Fibroblast of lung (primary cell): ENCODE data around the gene SIK3. TPM values are rescaled to one million over a fixed set of nuclear protein-coding genes. Genes with fewer than 3 reads are reported as not detected.

Source experiments
- DNase-seq, 2 donors: peaks; one replicate each; pipeline versions ENCODE4 v3.0.0 to v3.0.0-alpha.2; 2010; ENCODE audit warnings: low read depth in 2 of 2
- H2AFZ ChIP-seq: 2 replicates; pipeline ENCODE4 v1.5.1; 2012; ENCODE audit warnings: low read length, control low read depth, inconsistent platforms
- H3K27ac ChIP-seq: 2 replicates; pipeline ENCODE4 v1.5.1; 2011; ENCODE audit warnings: low read length, control low read depth; ENCODE audit not compliant: insufficient read depth
- H3K27me3 ChIP-seq: 2 replicates; pipeline ENCODE4 v1.5.1; 2011; ENCODE audit warnings: mild to moderate bottlenecking, low read length; ENCODE audit not compliant: control insufficient read depth, insufficient read depth
- H3K36me3 ChIP-seq: 2 replicates; pipeline ENCODE4 v1.5.1; 2011; ENCODE audit warnings: low read length; ENCODE audit not compliant: control insufficient read depth, insufficient read depth
- H3K4me1 ChIP-seq: 2 replicates; pipeline ENCODE4 v1.5.1; 2011; ENCODE audit warnings: low read length; ENCODE audit not compliant: control insufficient read depth, insufficient read depth; ENCODE audit errors: extremely low read depth
- H3K4me2 ChIP-seq: 2 replicates; pipeline ENCODE4 v1.5.1; 2011; ENCODE audit warnings: low read length, control low read depth; ENCODE audit not compliant: insufficient read depth; ENCODE audit errors: extremely low read depth
- H3K4me3 ChIP-seq, 4 experiments: fragments of 200-600 bp in 1 of 4; sonication (generic) in 1 of 4; replicated peaks in 1 of 4; 2 replicates each; pipeline ENCODE4 v1.5.1; 2011 to 2016; ENCODE audit warnings: low read length in 4 of 4, low read depth in 3 of 4, mild to moderate bottlenecking in 3 of 4, control low read depth in 2 of 4, inconsistent platforms in 1 of 4, mixed read lengths in 1 of 4; ENCODE audit not compliant: insufficient read depth in 1 of 4; ENCODE audit errors: control extremely low read depth in 1 of 4
- H3K79me2 ChIP-seq: 2 replicates; pipeline ENCODE4 v1.5.1; 2012; ENCODE audit warnings: mild to moderate bottlenecking, low read length, inconsistent platforms; ENCODE audit not compliant: control insufficient read depth, insufficient read depth
- H3K9ac ChIP-seq: 2 replicates; pipeline ENCODE4 v1.5.1; 2011; ENCODE audit warnings: mild to moderate bottlenecking, low read length, control low read depth; ENCODE audit not compliant: insufficient read depth
- H3K9me3 ChIP-seq: 2 replicates; pipeline ENCODE4 v1.5.1; 2012; ENCODE audit warnings: low read depth, low read length; ENCODE audit not compliant: control insufficient read depth, insufficient read depth
- H4K20me1 ChIP-seq: 2 replicates; pipeline ENCODE4 v1.5.1; 2011; ENCODE audit warnings: low read length; ENCODE audit not compliant: control insufficient read depth, insufficient read depth; ENCODE audit errors: extremely low read depth
- CTCF ChIP-seq, 2 donors: IDR thresholded peaks in 1 of 2; conservative IDR thresholded peaks in 1 of 2; 1 replicate in 1 of 2; 2 replicates in 1 of 2; pipeline ENCODE4 v1.5.1; 2011 to 2012; ENCODE audit warnings: low read length in 2 of 2, control low read depth in 1 of 2, inconsistent platforms in 1 of 2, low read depth in 1 of 2, mild to moderate bottlenecking in 1 of 2
- EZH2 ChIP-seq: IDR thresholded peaks from 2 replicates; pipeline ENCODE4 v1.5.1; 2012; ENCODE audit warnings: low read length, control low read depth, mild to moderate bottlenecking; ENCODE audit errors: missing control alignments
- polyA plus RNA-seq, 2 donors: library from polyadenylated mRNA; depleted of rRNA in 1 of 2; stranded (reverse) in 1 of 2; unstranded in 1 of 2; fragments of >200 nt; gene quantifications; 2 replicates each; pipeline ENCODE4 v1.2.1, GENCODE V29; 2011 to 2012; ENCODE audit warnings: missing spikeins in 1 of 2
- total RNA-seq: library from RNA; depleted of rRNA; stranded (reverse); fragments of >200 nt; gene quantifications from 2 replicates; pipeline ENCODE4 v1.2.1, GENCODE V29; 2014

SIK3 gene
- total and polyA plus RNA-seq, 2 donors (not counting 1 experiment from before 2014, with no cell fraction given): 7.1 to 22.8 TPM

GRCh38 chr11:116843661-116844060 is 254.6 kb downstream of the SIK3 start:
- Histone ChIP-seq H3K4me2 (no peak overlapping the region), H2AFZ (no peak overlapping the region), H3K27me3 (no peaks in the 10 kb centered on the region), H3K9ac (no peak overlapping the region), H3K27ac (no peak overlapping the region), H3K36me3 (peaks cover 9% of the 10 kb centered on the region), H3K4me1 (no peaks in the 10 kb centered on the region), H3K79me2 (no peaks in the 10 kb centered on the region), H3K4me3 (no peak overlapping the region), H3K9me3 (no peaks in the 10 kb centered on the region), H4K20me1 (no peaks in the 10 kb centered on the region)
- TF ChIP-seq EZH2 (no peak), CTCF (conservative IDR thresholded peaks at IDR 0.05 in 1 of 2, IDR thresholded peaks at IDR 0.05 in 1 of 2; ENCODE audit: low read depth in 1 of 2, low read length in 2 of 2) (no peak)
- no peak for DNase-seq

GRCh38 chr11:116842909-116843308 is 255.3 kb downstream of the SIK3 start:
- H3K27ac ChIP-seq: no peak overlapping the region
- H3K36me3 ChIP-seq: peaks cover 9% of the 10 kb centered on the region
- H3K9me3 ChIP-seq: no peaks in the 10 kb centered on the region
- no peaks in the 10 kb centered on the region for H3K27me3 ChIP-seq
- TF ChIP-seq CTCF (conservative IDR thresholded peaks at IDR 0.05 in 1 of 2, IDR thresholded peaks at IDR 0.05 in 1 of 2; ENCODE audit: low read depth in 1 of 2, low read length in 2 of 2): no peak
- no peak for TF ChIP-seq EZH2
- no peak overlapping the region for H3K4me3 ChIP-seq
- H3K79me2 ChIP-seq: no peaks in the 10 kb centered on the region
- H4K20me1 ChIP-seq: no peaks in the 10 kb centered on the region
- H2AFZ ChIP-seq: no peak overlapping the region
- H3K9ac ChIP-seq: no peak overlapping the region
- no peaks in the 10 kb centered on the region for H3K4me1 ChIP-seq
- no peak overlapping the region for H3K4me2 ChIP-seq
- DNase-seq: no peak

GRCh38 chr11:116842117-116842516 is 256.1 kb downstream of the SIK3 start:
- TF ChIP-seq CTCF (conservative IDR thresholded peaks at IDR 0.05 in 1 of 2, IDR thresholded peaks at IDR 0.05 in 1 of 2; ENCODE audit: low read depth in 1 of 2, low read length in 2 of 2): no peak
- Histone ChIP-seq H3K27me3 (no peaks in the 10 kb centered on the region), H2AFZ (no peak overlapping the region), H3K4me1 (no peaks in the 10 kb centered on the region), H3K9me3 (no peaks in the 10 kb centered on the region), H3K4me3 (no peak overlapping the region), H3K27ac (no peak overlapping the region), H3K79me2 (no peaks in the 10 kb centered on the region), H4K20me1 (no peaks in the 10 kb centered on the region), H3K9ac (no peak overlapping the region), H3K36me3 (peaks cover 7% of the 10 kb centered on the region), H3K4me2 (no peak overlapping the region)
- DNase-seq: no peak
